GM19238 (cell line): Measurements from ENCODE around the gene CAV3.

Source experiments
- DNase-seq: peaks from one replicate; pipeline ENCODE4 v3.0.0; 2011; ENCODE audit warnings: low spot score; ENCODE audit not compliant: insufficient read length

CAV3 gene

DNA sequence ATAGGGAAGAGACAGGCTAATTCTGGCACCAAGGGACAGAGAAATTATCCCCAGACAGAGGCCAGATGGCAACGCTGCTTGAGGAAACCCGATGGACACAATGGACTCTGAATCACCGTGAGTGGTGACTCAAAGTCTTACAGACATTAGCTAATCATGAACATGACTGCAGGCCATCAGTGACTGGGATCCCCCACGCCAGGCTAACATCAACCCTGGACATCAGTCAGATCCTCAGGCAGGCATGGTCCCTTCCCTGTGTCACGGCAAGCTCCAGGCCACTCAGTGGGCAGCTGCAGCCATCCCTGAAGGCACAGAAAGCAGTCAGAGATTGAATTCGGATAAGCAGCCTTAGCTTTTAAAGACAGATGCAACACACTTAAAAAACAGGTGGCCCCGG is 59.6 kb downstream of the CAV3 start:
- no peak for DNase-seq

DNA sequence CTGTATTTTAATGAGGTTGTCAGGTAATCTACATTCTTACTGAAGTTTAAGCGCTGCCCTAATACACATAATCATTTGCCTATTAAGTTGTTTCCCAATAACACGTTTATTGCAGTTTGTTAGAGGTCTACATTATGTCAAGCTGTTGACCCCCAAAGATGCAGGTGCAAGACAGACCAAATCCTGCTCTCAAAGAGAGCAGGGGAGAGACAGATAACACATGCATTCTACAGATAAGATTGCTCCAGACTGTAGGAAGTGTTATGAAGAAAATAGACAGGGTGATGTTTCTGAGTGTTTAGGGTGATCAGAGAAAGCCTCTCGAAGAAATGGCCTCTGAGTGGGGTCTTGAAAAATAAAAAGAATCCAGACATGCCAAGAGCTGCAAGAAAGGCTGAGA is 60.6 kb downstream of the CAV3 start:
- no peak for DNase-seq
